GM12874 (cell line): Measurements from ENCODE around the gene KIFC3.

Source experiments
- TF ChIP-seq, protein P1 (sequence below): IDR thresholded peaks from 2 replicates; pipeline ENCODE4 v1.5.1; 2011; ENCODE audit warnings: low read depth, mild to moderate bottlenecking, control low read depth, low read length, moderate library complexity; ENCODE audit not compliant: insufficient read depth

The KIFC3 gene

GRCh38 chr16:57785385-57785784 is 16.9 kb downstream of the KIFC3 start:
- TF ChIP-seq, protein P1, sequence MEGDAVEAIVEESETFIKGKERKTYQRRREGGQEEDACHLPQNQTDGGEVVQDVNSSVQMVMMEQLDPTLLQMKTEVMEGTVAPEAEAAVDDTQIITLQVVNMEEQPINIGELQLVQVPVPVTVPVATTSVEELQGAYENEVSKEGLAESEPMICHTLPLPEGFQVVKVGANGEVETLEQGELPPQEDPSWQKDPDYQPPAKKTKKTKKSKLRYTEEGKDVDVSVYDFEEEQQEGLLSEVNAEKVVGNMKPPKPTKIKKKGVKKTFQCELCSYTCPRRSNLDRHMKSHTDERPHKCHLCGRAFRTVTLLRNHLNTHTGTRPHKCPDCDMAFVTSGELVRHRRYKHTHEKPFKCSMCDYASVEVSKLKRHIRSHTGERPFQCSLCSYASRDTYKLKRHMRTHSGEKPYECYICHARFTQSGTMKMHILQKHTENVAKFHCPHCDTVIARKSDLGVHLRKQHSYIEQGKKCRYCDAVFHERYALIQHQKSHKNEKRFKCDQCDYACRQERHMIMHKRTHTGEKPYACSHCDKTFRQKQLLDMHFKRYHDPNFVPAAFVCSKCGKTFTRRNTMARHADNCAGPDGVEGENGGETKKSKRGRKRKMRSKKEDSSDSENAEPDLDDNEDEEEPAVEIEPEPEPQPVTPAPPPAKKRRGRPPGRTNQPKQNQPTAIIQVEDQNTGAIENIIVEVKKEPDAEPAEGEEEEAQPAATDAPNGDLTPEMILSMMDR, result no peak

GRCh38 chr16:57784334-57784733 is 18.0 kb downstream of the KIFC3 start:
- TF ChIP-seq, protein P1, result no peak

GRCh38 chr16:57783883-57784282 is 18.4 kb downstream of the KIFC3 start:
- TF ChIP-seq, protein P1, result no peak

GRCh38 chr16:57783116-57783515 is 19.2 kb downstream of the KIFC3 start:
- TF ChIP-seq, protein P1, result no peak

GRCh38 chr16:57781741-57782606 is 20.3 kb downstream of the KIFC3 start:
- TF ChIP-seq, protein P1, result no peak

DNA sequence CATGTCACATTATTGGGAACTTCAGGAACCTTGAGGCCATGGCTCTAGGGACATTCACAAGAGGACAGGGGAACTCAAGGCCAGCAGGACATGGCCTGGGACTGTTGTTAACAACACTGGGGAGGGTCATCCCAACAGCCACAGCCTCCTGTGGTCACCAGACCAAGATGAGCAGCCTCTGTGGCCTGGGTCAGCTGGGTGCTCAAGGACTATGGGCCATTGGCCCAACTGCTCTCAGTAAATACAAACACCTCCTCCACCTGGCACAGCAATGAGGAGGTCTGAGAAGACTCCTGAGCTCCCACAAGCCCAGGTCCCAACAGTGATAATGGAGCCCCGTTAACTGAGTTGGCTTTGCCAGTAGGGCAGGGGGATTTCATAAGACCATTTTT is 20.9 kb downstream of the KIFC3 start:
- TF ChIP-seq, protein P1, result no peak

DNA sequence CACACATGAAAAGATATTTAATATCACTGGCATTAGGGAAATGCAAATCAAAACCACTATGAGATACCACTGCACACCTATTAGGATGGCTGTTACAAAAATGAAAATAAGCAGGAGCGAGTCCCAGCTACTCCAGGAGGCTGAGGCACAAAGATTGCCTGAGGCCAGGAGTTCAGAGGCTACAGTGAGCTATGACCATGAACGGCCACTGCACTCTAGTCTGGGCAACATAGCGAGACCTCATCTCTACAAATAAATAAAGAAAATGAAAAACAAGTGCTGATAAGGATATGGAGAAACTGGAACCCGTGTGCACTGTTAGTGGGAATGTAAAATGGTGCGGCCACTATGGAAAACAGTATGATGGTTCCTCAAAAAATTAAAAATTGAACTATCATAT is 23.6 kb downstream of the KIFC3 start:
- TF ChIP-seq, protein P1, result no peak
